Effector CD4-positive, alpha-beta T cell (primary cell): ENCODE results near the gene UVRAG.
A peak's percentile ranks its signal among the peaks of the same experiment; 100 is the strongest.

Experiments used
- DNase-seq: peaks from one replicate; pipeline ENCODE4 v3.0.0-alpha.2; 2020

UVRAG gene

DNA sequence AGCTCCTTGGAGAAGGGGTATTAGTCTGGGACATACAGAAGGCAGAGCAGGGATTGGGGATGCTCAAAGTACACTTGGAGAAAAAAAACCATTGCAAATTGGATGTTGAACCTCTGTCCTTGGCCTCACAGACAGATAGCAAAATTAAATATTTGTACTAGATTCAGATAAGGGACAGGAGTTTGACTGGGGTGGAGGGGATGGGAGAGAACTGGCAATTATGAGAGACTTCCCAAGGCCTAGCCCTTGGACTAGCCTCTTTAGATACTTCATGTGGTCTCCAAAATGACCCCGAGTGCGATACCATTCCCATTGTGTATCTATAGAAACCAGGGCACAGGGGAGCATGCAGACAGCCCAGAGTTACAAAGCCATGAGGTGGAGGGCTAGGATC is 30.9 kb upstream of the UVRAG start:
- no peak for DNase-seq

DNA sequence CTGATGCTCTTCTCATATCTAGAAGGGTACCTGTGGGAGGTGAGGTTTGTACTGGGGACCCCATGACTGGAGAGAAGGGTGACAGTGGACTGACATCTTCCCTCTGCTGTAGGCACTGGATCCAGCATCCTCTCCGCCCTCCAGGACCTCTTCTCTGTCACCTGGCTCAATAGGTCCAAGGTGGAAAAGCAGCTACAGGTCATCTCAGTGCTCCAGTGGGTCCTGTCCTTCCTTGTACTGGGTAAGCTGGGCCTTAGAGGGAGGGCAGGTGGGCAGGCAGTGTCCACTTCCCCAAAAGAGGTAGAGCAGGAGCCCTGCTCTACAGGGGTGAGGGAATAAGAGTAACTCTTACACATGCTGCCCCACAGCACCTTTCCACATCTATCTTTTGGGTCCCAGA is 30.5 kb upstream of the UVRAG start:
- DNase-seq: no peak

- DNase-seq: no peak
These were observed 29.8 kb upstream of the UVRAG start for GRCh38 chr11:75785187-75785586.

DNA sequence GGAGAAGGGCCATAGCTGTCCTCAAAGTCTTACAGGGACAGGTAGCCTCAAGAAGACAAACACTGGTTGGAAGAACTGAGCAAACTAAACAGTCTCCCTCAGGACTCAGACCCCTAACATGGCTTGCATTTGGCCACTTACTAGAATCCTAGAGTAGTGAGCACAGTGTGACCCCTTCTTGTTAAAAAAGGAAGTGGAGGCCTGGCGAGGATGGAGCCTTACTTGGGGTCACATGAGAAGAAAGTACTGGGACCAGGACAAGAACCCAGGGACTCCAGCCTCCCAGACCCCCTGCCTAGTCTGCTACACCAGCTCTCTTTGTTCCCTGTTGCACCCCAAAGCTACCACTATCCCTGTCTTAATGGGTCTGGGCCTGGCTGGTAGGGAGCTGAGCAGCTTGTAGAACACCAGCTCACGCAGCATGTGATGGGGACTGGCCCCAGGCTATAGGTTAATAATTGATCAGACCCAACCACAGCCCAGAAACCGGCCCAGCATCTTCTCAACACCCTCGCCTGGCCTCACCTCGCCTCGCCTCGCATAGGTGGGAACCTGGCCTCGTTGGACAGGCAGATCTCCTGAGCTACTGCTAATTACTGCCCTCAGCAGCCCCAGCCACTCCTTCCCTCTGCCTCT is 28.8 kb upstream of the UVRAG start:
- no peak for DNase-seq

DNA sequence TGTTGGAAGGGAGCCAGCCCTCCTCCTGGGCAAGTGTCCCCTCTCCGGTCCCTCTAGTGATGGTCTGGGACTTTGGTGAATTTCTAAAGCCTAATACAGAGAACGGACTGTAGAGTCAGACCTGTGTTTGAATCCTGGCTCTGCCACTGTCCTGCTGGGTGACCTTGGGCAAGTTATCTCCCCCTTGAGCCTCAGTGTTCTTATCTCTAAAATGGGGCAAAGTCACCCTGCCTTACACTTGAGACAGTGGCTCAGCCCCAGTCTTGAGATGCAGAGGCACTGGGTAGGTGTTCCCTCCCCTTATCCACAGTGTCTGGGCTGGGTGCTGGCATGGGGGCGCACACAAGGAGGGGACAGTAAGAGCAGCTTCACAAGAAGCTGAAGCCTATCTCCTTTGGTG is 25.5 kb upstream of the UVRAG start:
- no peak for DNase-seq

DNA sequence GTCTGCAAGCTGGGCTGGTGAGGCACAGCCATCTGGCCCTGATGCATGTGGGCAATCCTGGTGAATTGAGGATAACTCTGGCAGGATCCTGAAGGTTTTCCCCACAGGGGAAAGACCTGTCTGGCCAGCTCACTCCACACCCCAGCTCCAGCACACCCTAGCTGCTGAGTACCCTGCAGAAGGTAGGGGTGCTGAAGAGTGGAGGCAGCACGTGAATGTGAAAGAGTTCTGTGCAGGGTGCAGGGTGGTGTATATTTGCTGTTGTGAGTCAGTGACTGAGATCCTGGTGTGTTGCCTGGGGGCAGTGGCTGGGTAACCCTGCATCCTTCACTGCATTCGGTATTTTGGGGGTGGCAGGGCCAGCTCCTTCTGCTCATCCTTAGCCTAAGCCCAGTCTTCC is 24.0 kb upstream of the UVRAG start:
- DNase-seq: no peak

- no peak for DNase-seq
These were observed 22.8 kb upstream of the UVRAG start for GRCh38 chr11:75792127-75792731.

GRCh38 chr11:75792997-75793800 is 21.8 kb upstream of the UVRAG start:
- no peak for DNase-seq

DNA sequence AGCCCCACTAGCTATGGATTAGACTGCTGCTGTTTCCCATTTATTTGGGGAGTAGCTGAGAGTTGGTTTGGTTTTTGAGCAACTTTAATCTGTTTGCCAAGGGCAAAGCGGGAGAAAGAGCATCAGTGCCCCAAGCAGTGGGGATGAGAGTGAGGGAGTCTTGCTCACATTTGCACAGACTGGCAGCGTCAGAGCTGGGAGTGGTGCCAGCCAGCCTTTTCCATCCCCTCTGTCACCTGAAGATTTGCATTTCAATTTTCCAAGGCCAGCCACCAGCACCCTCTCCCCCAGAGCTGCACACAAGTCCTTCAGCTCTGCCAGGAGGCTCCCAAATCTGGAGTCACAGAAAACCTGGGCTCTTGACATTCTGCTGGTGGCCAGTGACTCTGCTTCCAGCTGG is 21.0 kb upstream of the UVRAG start:
- DNase-seq: no peak

DNA sequence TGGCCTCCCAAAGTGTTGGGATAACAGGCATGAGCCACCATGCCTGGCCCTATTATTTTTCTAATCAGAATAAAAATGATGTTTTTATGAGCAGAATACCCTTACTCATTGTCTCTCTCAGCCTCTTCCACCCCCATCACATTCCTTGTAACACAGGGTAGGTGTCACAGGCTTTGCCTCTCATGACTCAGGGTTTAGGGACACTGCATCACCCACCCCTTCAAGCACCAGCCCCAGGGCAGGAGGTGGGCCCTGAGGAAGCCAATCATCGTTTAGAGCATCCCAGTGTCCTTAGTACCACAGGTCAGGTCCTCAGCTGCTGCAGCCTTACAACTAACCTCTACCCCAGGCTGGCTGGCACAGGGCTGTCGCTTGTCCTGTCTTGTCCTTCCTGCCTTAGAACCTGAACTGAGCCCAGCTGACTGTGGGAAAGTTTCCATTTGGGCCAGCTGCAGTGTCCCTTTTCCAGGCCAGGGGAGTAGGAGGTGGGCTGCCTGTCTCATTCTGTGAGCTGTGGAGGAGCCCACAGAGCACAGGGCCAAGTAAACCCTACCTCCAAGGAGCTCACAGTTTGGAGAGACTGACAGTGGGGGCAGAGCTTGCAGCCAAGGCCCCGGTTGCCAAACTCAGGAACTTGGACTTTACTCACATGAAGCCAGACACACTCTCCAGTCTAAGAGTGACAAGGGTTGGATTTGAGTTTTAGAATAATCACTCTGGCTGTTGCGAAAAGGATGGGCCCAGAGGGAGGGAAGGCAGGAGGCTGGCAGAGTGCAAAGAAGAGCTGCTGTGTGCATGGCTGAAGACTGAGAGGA is 19.5 kb upstream of the UVRAG start:
- DNase-seq: no peak

DNA sequence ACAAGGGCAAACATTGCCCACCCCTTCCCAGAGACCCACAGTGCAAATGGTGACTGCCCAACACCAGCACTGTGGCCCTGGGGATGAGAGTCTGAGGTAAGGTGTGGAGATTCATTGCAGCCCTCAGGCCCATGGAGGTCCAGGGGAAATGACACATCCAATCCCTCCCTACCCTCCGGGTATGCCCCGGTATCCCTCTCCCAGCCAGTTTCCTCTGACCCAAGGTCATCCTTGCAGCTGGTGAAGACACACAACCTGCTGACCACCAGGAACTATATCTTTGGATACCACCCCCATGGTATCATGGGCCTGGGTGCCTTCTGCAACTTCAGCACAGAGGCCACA is 18.9 kb upstream of the UVRAG start:
- DNase-seq: no peak

- DNase-seq: no peak
These were observed 17.9 kb upstream of the UVRAG start for GRCh38 chr11:75797116-75797515.

DNA sequence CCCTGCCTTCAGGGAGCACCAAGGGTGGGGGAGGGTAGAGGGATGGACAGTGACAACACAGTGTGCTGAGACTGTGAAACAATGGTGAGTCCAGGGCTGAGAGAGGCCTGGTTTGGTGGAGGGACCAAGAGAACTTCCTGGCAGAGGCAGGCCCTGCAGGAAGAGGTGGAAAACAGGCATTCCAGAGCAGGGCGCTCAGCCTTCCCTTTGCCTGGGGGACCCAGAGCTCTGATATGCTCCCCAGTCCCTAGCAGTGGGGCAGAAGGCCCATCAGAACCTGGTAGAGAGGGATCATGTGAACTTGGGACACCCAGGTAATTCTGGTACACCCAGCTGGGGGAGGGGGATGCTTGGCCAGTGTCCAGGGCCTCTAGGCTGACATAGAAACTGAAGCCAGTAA is 17.2 kb upstream of the UVRAG start:
- DNase-seq: no peak

DNA sequence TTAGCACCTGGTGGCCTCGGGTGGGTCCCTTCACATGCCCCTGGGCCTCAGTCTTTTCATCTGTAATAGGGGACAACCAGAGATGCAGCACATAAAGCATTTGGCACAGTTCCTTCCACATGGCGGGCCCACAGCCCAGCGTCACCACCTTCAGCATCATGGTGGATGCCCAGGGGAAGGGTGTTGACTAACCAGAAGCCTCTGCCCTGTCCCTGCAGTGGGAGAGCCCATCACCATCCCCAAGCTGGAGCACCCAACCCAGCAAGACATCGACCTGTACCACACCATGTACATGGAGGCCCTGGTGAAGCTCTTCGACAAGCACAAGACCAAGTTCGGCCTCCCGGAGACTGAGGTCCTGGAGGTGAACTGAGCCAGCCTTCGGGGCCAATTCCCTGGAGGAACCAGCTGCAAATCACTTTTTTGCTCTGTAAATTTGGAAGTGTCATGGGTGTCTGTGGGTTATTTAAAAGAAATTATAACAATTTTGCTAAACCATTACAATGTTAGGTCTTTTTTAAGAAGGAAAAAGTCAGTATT is 14.8 kb upstream of the UVRAG start:
- no peak for DNase-seq

DNA sequence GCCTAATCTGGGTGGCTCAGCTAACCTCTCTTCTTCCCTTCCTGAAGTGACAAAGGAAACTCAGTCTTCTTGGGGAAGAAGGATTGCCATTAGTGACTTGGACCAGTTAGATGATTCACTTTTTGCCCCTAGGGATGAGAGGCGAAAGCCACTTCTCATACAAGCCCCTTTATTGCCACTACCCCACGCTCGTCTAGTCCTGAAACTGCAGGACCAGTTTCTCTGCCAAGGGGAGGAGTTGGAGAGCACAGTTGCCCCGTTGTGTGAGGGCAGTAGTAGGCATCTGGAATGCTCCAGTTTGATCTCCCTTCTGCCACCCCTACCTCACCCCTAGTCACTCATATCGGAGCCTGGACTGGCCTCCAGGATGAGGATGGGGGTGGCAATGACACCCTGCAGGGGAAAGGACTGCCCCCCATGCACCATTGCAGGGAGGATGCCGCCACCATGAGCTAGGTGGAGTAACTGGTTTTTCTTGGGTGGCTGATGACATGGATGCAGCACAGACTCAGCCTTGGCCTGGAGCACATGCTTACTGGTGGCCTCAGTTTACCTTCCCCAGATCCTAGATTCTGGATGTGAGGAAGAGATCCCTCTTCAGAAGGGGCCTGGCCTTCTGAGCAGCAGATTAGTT is 14.2 kb upstream of the UVRAG start:
- DNase-seq: no peak

GRCh38 chr11:75801362-75802020 is 13.5 kb upstream of the UVRAG start:
- no peak for DNase-seq

DNA sequence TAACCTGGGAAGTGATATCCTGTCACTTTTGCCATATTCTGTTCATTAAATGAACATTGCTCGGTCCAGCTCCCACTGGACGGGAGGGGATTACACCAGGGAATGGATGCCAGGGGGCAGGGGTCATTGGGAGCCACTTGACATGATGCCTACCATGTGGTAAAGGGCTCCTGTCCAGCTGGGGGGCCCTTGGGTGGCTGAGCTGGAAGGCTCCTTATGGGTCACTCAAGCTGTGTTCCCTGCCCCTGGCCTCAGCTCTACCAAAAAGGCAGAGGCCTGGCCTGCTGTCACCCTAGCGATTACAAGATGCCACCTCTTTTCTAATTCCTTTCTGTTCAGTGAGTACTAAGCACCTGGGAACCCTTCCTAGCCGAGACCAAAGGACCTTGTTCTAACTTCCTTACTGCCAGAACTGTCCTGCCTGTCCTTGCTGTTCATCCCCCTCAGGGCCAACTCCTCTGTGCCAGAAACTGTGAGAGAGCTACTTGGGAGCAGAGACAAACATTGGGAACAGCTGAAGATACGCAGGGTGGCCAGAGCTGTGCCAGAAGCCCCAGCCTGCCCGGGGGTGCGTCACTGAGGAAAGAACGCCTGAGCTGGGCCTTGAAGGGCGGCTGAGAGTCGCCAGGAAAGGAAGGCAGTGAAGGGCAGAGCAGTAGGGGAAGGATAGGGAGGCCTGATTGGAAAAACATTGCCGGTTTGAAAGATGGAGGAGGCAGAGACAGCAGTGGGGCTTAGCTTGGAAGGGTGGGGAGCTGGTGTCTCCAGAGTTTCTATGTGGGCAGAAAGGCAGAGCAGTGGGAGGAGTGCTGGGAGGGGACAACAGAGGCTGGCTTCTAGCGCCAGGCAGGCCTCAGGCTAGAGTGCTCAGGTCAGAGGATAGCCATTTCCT is 12.7 kb upstream of the UVRAG start:
- no peak for DNase-seq

DNA sequence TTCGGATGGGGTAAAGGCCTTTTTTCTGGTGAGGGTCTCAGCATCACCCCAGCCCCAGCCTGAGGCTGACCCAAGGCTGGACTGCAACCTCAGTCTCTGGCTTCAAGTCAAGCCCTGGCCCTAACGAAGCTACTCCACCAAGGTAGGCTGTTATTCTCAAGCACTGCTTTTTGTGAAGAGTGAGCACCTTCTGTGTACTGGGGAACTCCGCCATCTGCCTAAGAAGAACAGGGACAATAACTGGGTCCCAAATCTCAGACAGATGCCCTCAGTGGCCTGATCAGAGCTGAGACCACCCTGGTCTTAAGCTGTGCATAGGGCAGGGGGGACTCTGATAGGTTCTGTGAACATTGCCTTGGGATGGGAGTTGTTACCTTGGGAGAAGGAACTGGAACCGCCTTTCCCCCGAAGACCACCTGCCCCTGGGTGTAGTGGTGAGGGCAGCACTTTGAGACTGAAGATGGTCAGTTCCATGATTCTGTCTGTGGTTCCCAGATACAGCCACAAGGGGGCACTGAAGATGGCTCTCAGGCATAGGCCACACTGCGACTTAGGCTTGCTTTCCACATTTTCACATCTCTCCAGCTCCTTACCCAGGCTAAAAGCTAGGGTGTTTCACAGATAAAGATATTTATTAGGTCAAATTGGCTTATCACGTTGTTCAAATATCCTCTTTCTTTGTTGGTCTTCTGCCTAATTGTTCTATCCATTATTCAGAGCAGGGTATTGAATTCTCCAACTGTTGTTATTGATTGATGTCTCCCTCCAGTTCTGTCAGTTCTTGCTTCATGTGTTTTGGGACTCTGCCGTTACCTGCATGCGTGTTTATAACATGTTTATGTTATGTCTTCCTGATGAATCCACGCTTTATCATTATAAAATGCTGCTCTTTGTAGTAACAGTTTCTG is 11.8 kb upstream of the UVRAG start:
- DNase-seq: peak; percentile 61

DNA sequence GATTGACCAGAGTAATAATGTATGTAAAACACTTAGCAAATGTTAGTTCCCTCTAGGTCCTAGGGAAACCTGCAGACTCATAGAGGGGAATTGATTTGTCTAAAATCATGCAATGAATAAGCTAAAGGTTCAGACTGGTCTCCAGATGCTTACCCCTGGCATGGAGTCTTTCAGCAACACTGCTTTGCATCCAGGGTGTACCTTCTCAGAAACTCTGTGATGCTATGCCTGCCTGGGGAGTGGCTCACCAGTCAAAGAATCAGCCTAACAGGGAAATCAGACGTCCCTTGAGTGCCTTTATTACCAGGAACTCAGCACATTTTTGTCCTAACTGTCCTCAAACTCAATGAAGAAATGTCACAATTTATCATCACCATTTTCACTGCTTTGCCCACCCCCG is 5.9 kb upstream of the UVRAG start:
- no peak for DNase-seq

GRCh38 chr11:75809991-75810390 is 5.0 kb upstream of the UVRAG start:
- no peak for DNase-seq
